HepG2 (cell line): Measurements from ENCODE around the gene SRSF10. TPM values are rescaled to one million over a fixed set of nuclear protein-coding genes. Genes with fewer than 3 reads are reported as not detected.

Experiments used
- BRD4 ChIP-seq: sonication (generic); formaldehyde crosslinking; IDR thresholded peaks from 2 replicates; pipeline ENCODE4 v1.4.0; 2020; ENCODE audit warnings: missing genetic modification reagents
- DPF2 ChIP-seq: sonication (generic); formaldehyde crosslinking; IDR thresholded peaks from 2 replicates; pipeline ENCODE4 v1.4.0; 2020; ENCODE audit warnings: mild to moderate bottlenecking, low read depth, missing genetic modification reagents, borderline replicate concordance
- FOXC1 ChIP-seq: sonication (generic); formaldehyde crosslinking; IDR thresholded peaks from 2 replicates; pipeline ENCODE4 v1.8.0; 2022; ENCODE audit warnings: mild to moderate bottlenecking, missing genetic modification reagents, borderline replicate concordance
- JDP2 ChIP-seq: sonication (generic); formaldehyde crosslinking; IDR thresholded peaks from 2 replicates; pipeline ENCODE4 v1.8.1; 2022; ENCODE audit warnings: missing genetic modification reagents, borderline replicate concordance
- MTA3 ChIP-seq: sonication (generic); formaldehyde crosslinking; IDR thresholded peaks from 2 replicates; pipeline ENCODE4 v1.4.0; 2020; ENCODE audit warnings: missing genetic modification reagents
- NR2F1 ChIP-seq, 2 experiments: fragments of 450-650 bp in 1 of 2; formaldehyde crosslinking in 1 of 2; IDR thresholded peaks; 2 replicates each; pipeline versions ENCODE4 v1.5.0 to v1.6.1; 2016 to 2020; ENCODE audit warnings: mild to moderate bottlenecking in 1 of 2, missing compliant biosample characterization in 1 of 2, missing genetic modification reagents in 1 of 2, moderate library complexity in 1 of 2
- POLR2A ChIP-seq, 2 experiments: IDR thresholded peaks; 2 replicates each; pipeline ENCODE4 v1.6.1; 2011; ENCODE audit warnings: low read depth in 2 of 2, low read length in 2 of 2, mild to moderate bottlenecking in 1 of 2, moderate library complexity in 1 of 2; ENCODE audit not compliant: insufficient read depth in 1 of 2
- SKIL ChIP-seq: sonication (generic); formaldehyde crosslinking; IDR thresholded peaks from 2 replicates; pipeline ENCODE4 v1.8.0; 2022; ENCODE audit warnings: missing genetic modification reagents, mild to moderate bottlenecking, moderate library complexity, borderline replicate concordance
- TFAP4 ChIP-seq: sonication (generic); IDR thresholded peaks from 2 replicates; pipeline ENCODE4 v1.6.1; 2016; ENCODE audit warnings: low read depth, borderline replicate concordance
- UBTF ChIP-seq: sonication (generic); formaldehyde crosslinking; IDR thresholded peaks from 2 replicates; pipeline ENCODE4 v1.4.0; 2020; ENCODE audit warnings: mild to moderate bottlenecking, missing genetic modification reagents
- ZBTB4 ChIP-seq: sonication (generic); formaldehyde crosslinking; IDR thresholded peaks from 2 replicates; pipeline ENCODE4 v1.4.0; 2020; ENCODE audit warnings: missing genetic modification reagents, mild to moderate bottlenecking, borderline replicate concordance
- ZNF280D ChIP-seq: sonication (generic); formaldehyde crosslinking; IDR thresholded peaks from 2 replicates; pipeline ENCODE4 v1.5.1; 2020; ENCODE audit warnings: mild to moderate bottlenecking, missing genetic modification reagents
- ZNF776 ChIP-seq: sonication (generic); formaldehyde crosslinking; IDR thresholded peaks from 2 replicates; pipeline ENCODE4 v1.4.0; 2020; ENCODE audit warnings: mild to moderate bottlenecking, missing genetic modification reagents
- ZNF816 ChIP-seq: sonication (generic); formaldehyde crosslinking; IDR thresholded peaks from 2 replicates; pipeline ENCODE4 v1.8.0; 2022; ENCODE audit warnings: missing genetic modification reagents, mild to moderate bottlenecking, borderline replicate concordance
- polyA plus RNA-seq, 8 experiments: library from polyadenylated mRNA; depleted of rRNA in 3 of 8; stranded (reverse) in 7 of 8; unstranded in 1 of 8; fragments of >200 nt; fragmentation: Illumina TruSeq in 4 of 8; extraction: Trizol in 4 of 8; gene quantifications; 2 replicates each; pipeline versions ENCODE4 v1.2.1 to v1.2.3, GENCODE V29; 2011 to 2016; ENCODE audit warnings: low read depth in 4 of 8, missing spikeins in 1 of 8, mixed read lengths in 1 of 8; ENCODE audit not compliant: insufficient read depth in 1 of 8
- total RNA-seq, 5 experiments: library from RNA; depleted of rRNA; stranded (reverse); fragments of >200 nt; fragmentation: Illumina TruSeq; extraction: Trizol; gene quantifications; 2 replicates each; pipeline ENCODE4 v1.2.3, GENCODE V29; 2016; ENCODE audit warnings: low read depth in 1 of 5

SRSF10 gene
- total and polyA plus RNA-seq, 2 of the 13 experiments (the other 11 are each of a cell fraction or from before 2014, with no cell fraction given) = 126 to 186 TPM

GRCh38 chr1:23979881-23980727, at the start of gene SRSF10 (continued):
- TF ChIP-seq NR2F1 (CRISPR knock-in tag; IDR thresholded peaks at IDR 0.05) (0 out of 4 replicates have a peak, but pooled peaks of 1 of the 2 experiments have one; percentile 9), ZNF816 (CRISPR knock-in tag) (peak; percentile 53; the same call in 1 of the 2 replicates), BRD4 (CRISPR knock-in tag) (peak; percentile 90), POLR2A (IDR thresholded peaks at IDR 0.05; ENCODE audit: insufficient read depth in 1 of 2, low read depth in 2 of 2, low read length in 2 of 2) (peak; percentile 98), ZNF280D (peak; percentile 60; the same call in 1 of the 2 replicates), SKIL (CRISPR knock-in tag) (no peak), ZNF776 (CRISPR knock-in tag) (peak; percentile 89; the same call in 1 of the 2 replicates), DPF2 (CRISPR knock-in tag) (0 out of 2 replicates have a peak, but pooled peaks have one; percentile 20), JDP2 (no peak), TFAP4 (peak; percentile 20; the same call in 1 of the 2 replicates), FOXC1 (CRISPR knock-in tag) (peak; percentile 69; the same call in 1 of the 2 replicates), ZBTB4 (CRISPR knock-in tag) (peak; percentile 78; the same call in 1 of the 2 replicates), MTA3 (CRISPR knock-in tag) (no peak), UBTF (CRISPR knock-in tag) (peak; percentile 91)
